ENCODE data around the gene SYTL3. TPM values are rescaled to one million over a fixed set of nuclear protein-coding genes. Genes with fewer than 3 reads are reported as not detected.

SYTL3 gene
- total RNA-seq, 1 donor from 2014 or later = 4.1 TPM

DNA sequence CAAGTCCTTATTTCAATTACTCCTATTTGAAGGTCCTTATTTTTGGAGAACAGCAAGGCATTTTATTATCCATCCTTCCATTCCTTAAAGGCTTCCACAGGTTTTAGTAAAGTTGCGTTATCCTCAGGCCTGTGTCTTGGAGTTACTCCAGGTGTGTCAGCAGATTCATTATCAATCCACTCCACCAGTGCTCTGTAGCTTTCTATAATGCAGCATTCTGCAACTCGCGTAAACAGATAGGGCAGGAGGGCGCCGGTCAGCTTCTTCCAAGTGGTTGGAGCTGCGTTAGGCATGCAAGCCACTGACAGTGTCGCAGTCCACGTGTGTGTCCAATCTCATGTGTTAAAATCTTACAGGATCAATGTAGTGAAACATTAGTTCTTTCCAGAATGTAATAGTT is 75.8 kb downstream of the SYTL3 start:
- DNase-seq (ENCODE audit: low spot score) = no peak

GRCh38 chr6:158729906-158730540 is 80.2 kb downstream of the SYTL3 start:
- DNase-seq (ENCODE audit: low spot score) = no peak

DNA sequence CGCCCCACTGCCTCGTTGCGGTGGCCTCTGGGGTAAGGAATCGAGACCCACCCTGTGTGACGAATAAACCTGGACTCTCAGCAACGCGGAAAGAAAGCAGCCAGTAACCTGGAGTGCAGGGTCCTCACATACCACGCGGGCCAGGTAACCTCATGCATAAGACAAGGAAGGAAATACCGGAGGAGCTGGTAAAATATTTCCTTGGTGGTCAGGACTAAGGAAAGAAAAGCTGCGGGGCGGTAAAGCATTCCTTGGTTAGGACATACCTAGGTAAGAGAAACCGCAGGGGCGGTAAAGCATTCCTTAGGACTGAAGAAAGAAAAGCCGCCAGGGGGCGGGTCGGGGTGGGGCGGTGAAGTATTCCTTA is 80.7 kb downstream of the SYTL3 start:
- DNase-seq (ENCODE audit: low spot score) = no peak

GRCh38 chr6:158735009-158735408 is 85.2 kb downstream of the SYTL3 start:
- no peak for DNase-seq (ENCODE audit: low spot score)

- DNase-seq (ENCODE audit: low spot score) = no peak
Measured at GRCh38 chr6:158737082-158737709, 87.3 kb downstream of the SYTL3 start.

- no peak for DNase-seq (ENCODE audit: low spot score)
Measured at GRCh38 chr6:158737710-158738615, 88.1 kb downstream of the SYTL3 start.

DNA sequence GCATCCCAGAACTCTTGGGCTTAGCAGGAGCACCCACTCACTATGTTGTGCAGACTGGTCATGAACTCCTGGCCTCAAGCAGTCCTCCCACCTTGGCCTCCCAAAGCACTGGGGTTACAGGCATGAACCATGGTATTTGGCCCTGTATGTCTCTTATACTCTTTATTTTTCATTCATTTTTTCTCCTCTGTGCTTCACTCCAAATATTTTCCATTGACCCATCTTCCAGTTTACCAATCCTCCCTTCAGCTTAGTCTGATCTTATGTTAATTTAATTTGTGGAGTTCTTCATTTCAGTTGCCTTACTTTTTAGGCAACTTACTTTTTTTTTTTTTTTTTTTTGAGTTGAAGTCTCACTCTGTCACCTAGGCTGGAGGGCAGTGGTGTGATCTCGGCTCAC is 89.8 kb downstream of the SYTL3 start:
- DNase-seq (ENCODE audit: low spot score) = no peak

DNA sequence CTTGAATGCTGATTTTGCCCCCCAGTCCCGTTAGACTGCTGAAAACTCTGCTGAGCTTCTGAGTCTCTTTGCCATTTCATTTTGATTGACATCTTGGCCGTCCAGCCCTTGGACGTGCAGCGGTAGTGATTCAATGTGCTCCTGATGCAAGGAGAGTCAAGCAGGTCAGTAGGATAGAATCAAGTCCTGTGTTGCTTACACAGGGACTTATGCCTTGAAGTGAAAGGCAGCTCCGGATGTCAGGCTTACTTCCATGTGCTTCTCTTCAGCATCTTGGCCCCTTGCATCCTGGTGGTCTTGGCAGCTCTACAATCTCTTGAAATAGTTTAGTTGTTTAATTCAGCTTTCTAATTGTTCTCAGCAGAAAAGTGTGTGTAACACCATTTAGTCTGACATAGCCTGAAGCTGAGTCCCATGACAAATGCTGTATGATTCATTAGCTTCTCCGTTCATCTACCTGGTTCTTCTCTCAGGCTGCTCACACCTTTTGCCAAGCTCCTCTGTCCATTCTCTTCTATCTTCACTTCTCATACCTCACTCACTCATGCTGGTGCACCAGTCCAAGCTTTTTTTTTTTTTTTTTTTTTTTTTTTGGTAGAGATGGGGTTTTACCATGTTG is 93.3 kb downstream of the SYTL3 start:
- no peak for DNase-seq (ENCODE audit: low spot score)

GRCh38 chr6:158744986-158745430 is 95.2 kb downstream of the SYTL3 start:
- no peak for DNase-seq (ENCODE audit: low spot score)

GRCh38 chr6:158751224-158751623 is 101.4 kb downstream of the SYTL3 start:
- DNase-seq (ENCODE audit: low spot score) = no peak

DNA sequence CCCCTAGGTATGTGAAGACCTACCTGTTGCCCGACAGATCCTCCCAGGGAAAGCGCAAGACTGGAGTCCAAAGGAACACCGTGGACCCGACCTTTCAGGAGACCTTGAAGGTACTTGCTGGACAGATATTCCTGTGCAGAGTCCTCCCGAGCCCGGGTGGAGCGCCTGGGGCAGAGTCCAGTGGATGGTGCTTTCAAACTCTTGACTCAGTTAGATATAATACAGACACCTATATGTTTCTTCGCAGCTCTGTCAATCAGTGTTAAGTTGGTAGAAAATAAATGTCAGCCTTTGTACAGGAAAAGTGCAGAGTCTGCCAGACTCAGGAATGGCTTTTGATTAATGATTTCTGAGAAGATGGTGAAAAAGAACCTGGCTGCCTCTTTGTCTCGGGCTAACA is 102.1 kb downstream of the SYTL3 start:
- DNase-seq (ENCODE audit: low spot score) = peak; percentile 52

GRCh38 chr6:158752613-158753012 is 102.8 kb downstream of the SYTL3 start:
- DNase-seq (ENCODE audit: low spot score) = no peak

- no peak for DNase-seq (ENCODE audit: low spot score)
Measured at GRCh38 chr6:158753811-158754210, 104.0 kb downstream of the SYTL3 start.

DNA sequence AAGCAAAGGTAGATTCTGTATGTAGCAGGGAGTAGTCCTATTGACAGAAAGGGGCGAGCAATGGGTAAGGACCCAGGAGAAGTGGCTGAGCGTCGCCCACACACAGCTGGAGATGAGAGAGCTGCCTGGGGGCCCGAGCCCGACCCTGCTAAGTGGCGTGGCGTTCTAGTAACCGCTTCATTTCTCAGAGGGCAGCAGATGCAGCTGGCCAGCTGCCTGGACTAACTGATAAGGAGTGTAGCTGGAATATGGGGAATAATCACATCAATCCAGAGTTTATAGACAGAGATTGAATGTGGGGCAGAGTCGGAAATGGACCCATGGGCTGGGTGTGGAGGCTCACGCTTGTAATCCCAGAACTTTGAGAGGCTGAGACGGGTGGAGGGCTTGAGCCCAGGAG is 104.9 kb downstream of the SYTL3 start:
- DNase-seq (ENCODE audit: low spot score) = no peak

DNA sequence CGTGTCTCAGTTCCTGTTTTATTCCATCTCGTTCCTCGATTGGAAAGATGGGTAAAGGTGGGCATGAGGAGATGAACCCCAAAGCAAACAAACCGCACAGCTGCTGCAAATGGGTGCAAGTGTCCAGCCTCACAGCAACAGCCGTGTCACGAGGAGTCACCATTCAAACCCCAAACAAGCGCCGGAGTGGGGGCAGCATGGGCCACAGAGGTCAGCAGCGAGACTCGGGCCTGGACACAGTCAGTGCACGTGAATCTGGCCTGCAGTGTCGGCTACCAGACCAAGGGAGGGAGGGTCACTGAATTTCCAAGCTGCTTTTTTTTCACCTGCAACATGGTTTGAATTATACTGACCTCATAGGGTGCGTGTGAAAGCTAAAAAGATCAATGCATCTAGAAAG is 105.8 kb downstream of the SYTL3 start:
- DNase-seq (ENCODE audit: low spot score) = no peak

DNA sequence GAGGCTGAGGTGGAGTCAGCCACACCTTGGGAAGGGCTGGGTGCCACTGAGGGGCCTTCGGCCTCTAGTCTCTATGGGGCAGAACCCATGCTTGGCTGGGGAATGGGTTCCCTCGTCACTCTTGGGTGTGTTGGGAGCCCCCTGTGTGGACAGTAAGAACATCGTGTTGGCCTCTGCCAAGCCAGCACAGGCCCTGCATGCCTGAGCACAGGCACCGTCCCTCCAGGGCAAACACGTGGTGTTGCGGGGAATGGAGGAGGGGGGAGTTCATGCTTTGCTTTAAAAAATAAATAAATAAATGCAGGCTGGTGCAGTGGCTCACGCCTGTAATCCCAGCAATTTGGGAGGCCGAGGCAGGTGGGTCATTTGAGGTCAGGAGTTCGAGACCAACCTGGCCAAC is 106.3 kb downstream of the SYTL3 start:
- no peak for DNase-seq (ENCODE audit: low spot score)

- no peak for DNase-seq (ENCODE audit: low spot score)
Measured at GRCh38 chr6:158756977-158757752, 107.3 kb downstream of the SYTL3 start.

DNA sequence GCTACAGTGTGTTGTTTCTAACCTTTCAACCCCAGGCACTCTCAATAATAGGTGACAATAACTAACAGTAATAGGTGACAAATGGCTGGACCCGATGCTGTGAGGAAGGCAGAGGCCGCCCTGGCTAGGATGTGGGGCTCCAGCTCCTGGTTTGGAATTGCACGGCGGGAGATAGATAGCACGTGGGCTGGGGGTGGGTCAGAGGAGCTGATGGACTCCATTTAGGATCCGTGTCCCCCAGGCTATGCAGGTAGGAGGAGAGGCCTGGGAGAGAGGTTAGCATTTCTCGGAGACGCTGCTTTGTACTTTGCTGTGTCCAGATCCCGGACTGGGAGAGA is 107.9 kb downstream of the SYTL3 start:
- no peak for DNase-seq (ENCODE audit: low spot score)

- DNase-seq (ENCODE audit: low spot score) = no peak
Measured at GRCh38 chr6:158758451-158758860, 108.6 kb downstream of the SYTL3 start.

GRCh38 chr6:158758941-158759479 is 109.2 kb downstream of the SYTL3 start:
- DNase-seq (ENCODE audit: low spot score) = no peak

DNA sequence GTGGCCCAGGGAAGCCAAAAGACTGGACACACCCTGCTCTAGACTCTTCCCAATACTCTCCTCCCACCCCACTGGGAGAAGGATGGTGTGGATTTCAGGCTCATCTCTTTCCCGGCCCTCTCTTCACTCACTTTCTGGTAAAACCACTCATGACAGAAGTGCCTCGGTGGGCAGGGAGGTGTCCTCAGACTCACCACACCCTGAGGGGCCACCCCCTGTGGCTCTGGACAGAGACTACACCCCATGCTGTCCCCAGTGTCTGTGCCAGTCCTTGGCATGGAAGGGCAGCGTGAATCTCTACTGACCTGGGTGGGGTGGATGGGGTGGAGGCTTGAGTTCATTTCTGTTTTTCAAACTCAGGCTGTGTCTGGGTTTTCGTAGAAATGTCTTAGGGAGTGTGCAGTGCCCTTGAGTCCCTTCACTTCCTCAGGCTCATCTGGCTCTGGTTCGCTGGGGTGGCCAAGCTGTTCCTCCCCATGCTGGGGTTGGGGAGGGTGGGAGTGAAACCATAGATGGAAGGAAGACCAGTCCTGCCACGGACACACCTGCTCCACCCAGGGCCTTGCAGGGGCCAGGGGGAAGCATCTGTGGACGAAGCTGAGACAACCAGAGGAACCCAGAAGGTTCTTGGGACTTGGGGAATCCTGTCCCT is 110.2 kb downstream of the SYTL3 start:
- no peak for DNase-seq (ENCODE audit: low spot score)
